Right lung (tissue), 5 donors: ENCODE results near the gene TBC1D17. TPM values are rescaled to one million over a fixed set of nuclear protein-coding genes. Genes with fewer than 3 reads are reported as not detected.

ENCODE experiments used
- DNase-seq, 2 donors: peaks; one replicate each; pipeline ENCODE4 v3.0.0-alpha.2; 2013
- polyA plus RNA-seq, 5 donors: library from polyadenylated mRNA; unstranded; fragments of 120-200 nt; gene quantifications; one replicate each; pipeline versions ENCODE4 v1.2.1 to v1.2.3, GENCODE V29; 2013; ENCODE audit warnings: inconsistent platforms in 1 of 5, low replicate concordance in 1 of 5; ENCODE audit not compliant: insufficient read length in 5 of 5, insufficient read depth in 1 of 5

Gene TBC1D17
- polyA plus RNA-seq, 5 donors: 32.2 to 49.5 (median 48.3) TPM

DNA sequence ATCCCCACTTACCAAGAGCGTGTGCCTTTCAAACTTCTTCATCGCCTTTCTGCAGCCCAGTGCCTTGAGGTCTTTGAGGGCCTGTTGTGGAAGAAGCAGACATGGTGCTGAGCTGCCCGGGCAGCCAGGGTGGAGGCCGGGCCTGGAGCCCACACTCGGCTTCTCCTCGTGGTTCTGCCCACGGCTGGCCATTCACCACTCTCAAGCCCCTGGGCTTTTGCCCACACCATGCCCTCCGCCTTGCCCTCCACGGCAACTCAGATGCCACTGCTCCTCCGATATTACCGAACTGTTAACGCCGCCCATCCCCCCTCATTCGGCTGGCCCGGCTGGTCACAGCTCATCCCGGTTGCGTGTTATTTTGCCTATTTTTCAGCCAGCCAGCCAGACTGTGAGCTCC is 13.9 kb downstream of the TBC1D17 start:
- no peak for DNase-seq

DNA sequence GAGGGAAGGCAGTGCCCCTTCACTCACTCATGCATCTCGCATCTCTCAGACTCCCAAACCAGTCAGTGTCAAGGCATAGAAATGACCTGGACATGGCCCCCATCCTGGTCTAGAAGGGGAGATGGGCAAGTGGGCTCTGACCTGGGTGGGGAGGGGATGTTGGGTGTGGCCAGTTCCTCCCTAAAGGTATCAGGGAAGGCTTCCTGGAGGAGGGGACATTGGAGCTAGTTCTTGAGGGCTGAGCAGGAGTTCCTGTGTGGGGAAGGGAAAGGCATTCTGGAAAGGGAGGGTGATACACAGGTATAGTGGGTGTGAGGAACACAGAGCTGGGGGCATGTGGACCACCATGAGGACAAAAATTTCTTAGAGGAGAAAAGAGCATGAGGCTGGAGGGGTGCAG is 15.2 kb downstream of the TBC1D17 start:
- DNase-seq: no peak

DNA sequence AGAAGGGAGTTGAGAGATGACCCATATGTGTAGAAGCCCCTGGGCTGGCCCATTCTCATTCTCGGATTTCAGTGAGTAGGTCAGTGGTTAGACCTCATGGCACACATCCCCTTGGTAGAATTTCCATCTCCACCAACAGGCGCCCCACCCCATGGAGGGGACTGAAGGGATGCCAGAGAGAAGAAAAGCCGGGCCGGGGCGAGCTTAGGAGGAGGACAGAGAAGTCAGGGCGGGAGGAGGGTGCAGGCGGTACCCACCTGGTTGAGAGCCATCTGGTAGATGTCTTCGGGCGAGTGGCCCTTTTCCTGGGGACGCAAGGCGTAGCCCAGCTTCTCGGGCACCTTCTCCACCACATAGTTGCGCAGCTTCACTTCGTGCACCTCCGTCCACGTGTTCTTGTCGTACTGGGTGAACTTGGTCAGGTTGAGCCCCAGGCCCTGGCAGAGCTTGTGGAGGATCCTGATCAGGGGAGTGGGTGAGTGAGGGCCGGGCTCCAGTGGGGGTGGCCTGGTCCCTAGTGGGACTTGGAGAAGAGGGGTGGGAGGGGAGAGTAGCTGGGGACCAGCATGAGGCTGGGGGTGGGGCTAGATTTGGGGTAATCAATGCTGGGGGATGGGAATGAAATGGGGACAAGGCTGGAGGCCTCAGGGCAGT is 16.6 kb downstream of the TBC1D17 start:
- no peak for DNase-seq

DNA sequence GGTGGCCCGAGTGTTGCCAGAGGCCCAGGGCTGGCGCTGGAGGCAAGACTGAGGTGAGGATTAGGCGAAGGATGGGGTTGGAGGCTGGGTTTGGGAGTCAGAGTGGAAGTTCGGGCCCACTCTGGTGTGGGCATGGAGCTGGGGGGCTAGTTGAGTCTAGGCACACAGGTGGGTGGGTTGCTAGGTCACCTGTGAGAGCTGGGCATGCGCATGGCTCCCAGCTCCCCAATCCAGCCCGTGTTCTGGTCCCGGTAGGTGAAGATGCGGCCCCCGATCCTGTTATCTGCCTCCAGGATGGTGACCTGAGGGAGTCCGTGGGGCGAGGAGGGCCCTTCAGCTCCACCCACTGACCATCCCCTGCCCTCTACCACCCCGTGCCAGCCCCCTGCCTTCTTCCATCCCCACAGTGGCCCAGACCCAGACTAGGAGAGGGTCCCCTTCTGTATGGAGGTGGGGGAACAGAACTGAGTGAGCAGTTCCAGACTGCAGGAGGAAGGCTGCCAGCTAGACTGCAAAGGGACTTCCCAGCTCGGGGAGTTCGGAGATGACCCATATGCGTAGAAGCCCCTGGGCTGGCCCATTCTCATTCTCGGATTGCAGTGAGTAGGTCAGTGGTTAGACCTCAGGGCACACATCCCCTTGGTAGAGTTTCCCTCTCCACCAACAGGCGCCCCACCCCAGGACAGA is 17.5 kb downstream of the TBC1D17 start:
- no peak for DNase-seq

DNA sequence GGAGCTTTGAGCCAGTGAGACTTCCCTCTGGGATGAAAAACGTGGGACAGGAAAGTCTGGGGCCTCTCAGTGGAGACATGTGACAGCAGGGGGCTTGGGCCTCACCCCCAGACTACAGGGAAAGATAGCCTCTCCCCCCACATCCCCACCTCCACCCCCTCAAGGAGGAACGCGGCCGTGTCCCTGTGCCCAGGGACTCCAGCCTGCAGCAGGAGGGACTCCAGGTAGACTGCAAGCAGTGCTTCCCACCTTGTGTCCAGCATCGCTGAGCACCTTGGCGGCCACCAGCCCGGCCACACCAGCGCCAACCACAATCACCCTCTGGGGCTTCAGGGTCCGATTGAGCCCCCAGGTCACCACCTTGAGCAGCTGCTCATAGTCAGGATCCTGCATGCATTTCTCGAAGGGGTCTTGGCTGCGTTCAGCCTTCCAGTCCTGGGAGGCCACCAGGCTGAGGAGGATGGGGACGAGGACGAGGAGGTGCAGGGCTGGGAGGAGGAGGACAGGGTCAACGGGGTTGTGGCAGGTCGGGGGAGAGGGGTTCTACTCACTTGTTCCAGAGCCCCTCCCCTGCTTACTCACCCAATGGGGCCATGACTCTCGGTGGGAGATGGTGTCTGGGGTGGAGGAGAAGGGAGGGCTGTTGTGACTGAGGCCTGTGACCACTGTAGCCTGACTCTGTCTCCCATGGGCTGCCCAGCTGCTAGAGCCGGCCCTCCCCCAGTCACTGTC is 18.2 kb downstream of the TBC1D17 start:
- no peak for DNase-seq

DNA sequence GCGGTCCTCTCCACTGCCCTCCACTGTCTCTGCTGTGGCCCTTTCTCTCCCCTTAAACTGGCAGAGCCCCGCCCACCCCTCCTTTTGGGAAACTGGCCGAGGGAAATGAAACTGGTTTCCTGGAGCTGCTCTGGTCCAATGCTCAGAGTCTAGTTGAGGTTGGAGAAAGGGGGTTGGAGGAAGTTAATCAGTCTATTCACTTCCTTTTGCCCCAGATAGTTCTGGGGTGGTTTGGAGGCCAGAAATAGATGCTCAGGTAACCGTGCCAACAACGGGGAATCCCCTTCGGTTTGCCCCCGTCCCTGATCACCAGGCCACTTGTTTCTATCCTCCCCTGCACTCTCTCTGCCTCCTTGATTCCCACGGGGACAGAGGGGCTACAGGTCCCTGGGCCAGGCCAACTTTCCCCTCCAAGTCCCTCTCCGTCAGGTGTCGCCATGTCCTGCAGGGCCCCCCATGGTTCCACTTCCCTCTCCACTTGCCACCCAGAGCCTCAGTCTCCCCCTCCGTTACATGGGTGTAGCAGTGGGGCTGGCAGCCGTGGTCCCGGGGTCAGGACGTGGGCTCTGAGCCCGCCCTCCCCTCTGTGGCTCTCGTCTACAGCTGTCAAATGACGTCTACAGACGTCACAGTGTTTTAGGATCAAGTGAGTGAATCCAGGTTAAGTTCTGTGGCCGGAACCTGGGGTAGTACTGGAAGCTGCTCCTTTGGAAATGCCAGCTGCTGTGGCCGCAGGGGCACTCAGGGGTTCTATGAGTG is 19.5 kb downstream of the TBC1D17 start, which contains the start of gene IL4I1:
TSS of gene IL4I1 (minus strand) at position 25 of the 759 bp plus-strand sequence. CDS start 727 bp downstream, outside the sequence.
- no peak for DNase-seq

DNA sequence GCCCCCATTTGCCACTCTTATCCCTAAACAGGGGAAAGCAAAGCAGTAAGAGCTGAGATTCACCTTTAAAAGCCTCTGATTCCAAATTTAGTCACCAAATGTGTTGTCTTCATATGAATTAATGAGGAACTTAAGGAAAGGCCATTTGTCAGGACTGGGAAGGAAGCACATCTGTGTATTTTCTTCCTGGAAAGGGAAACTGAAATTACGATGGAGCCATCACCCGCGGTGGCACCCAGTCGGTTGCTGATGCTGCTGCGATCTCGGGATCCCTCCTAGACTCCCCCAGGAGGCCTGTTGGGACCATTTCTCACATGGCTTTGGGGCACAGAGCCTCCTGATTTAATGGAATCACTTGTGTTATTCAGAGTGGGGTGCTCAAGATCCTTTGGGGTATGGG is 26.6 kb downstream of the TBC1D17 start:
- no peak for DNase-seq

DNA sequence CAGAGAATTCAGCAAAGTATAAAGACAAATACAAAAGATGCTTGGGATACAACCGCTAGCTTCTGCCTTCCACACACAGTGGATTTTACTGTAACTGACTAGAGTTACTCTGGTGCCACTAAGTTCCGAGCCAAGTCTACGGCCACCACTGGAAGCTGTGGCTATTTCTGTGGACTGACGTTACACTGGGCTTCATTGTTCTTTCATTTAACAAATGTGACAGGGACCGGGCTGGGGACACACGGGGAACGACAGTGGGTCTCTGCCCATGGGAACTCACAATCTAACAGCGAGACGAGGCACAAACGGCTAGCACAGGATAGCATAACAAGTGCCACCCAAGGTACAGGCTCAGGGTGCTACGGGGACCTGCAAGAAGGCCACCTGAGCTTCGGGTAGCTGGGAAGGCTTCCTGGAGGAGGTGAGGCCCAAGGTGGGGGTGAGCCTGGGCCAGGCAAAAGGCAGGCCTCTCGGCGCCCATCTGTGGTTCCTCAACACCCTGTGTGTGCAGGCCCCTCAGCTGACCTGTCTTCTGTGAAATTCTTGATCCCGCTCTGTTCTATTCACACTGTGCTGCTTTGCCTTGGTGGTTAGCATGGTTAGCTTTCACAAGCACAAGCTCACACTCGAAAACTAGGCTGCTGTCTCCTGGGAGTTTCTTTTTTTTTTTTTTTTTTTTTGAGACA is 29.5 kb downstream of the TBC1D17 start:
- DNase-seq: no peak

DNA sequence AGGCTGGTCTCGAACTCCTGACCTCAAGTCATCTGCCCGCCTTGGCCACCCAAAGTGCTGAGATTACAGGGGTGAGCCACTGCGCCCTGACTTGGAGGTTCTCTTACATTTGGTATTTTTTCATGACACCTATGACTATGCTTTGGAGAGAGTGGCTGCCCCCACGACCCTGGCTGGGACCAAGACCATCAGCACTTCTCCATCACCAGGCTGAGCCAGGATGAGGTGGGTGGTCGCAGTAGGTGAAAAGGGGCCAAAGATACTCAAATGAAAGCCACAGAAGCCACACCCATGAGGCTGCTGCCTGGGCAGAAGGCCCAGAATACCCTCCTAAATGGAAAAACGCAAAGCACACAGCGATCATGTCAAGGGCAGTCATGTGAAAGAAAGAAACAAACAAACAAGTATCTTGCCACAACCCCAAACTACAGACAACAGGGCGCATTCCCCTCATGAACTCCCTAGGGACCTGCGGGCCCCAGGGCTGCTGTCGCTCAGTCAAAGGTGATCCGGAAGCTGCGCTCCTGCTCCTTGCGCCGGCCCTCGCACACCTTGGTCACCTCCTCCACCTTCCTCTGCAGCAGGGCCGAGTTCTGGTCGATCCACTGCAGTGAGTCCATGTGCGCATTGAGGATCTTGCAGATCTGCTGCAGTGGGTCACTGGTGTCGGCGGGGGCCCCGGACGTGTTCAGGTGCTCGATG is 30.4 kb downstream of the TBC1D17 start:
- DNase-seq: no peak

DNA sequence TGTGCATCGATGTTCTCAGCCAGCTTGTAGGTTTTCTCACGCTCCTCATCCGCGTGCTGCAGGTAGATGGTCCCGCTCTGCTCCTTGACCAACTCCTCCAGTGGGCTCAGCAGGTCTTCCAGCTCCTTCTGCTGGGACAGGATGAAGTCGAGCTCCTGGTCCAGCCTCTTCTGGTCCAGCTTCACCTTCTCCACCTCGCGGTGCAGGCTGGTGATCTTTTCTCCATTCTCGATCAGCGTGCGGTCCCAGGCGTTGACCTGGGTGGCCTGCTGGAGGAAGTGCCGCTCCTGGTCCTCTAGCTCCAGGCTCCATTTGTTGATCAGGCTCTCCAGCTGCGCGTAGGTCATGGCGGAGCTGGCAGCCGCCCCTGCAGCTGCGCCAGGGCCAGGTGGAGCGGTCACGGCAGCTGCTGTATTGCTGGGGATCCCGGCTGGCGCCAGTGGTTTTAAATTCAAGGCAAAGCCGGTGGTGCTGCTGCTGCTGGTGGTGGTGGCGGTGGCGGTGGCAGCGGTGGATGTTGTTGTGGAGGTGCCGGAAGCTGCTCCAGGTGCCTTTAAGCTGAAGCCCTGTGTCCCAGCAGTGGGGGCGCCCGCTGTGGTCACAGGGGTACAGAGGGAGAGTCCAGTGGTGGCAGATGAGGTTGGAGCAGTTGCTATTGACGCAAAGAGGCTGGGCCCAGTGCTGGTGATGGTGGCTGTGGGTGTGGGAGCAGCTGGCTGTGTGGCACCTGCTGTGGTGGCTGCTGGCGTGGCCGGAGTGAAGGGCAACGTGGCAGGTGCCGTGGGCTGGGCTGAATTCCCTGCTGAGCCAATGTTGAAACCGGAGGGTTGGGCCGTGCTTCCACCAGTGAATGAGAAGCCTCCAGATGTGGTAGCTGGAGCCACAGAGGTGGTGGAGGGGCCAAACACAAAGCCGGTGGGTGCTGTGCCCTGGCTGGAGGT is 31.2 kb downstream of the TBC1D17 start:
- DNase-seq: no peak

DNA sequence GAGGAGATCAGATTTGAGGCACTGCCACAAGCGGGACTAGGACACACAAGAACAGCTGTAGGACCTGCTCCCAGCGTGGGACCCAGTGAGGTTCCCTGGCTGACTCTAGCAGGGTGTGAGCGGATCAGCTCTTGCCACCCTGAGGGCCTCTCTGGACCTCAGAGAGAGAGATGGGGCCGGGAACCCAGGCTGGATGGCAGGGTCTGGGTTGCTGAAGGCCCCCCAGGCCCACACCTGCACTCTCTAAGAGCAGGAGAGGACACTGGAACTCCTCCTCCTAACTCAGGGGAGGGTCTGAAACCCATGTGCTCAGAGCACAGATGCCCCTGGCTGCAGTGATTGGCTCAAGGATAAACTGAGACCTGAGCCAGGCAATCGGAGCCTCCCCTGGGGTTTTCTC is 32.7 kb downstream of the TBC1D17 start:
- no peak for DNase-seq

DNA sequence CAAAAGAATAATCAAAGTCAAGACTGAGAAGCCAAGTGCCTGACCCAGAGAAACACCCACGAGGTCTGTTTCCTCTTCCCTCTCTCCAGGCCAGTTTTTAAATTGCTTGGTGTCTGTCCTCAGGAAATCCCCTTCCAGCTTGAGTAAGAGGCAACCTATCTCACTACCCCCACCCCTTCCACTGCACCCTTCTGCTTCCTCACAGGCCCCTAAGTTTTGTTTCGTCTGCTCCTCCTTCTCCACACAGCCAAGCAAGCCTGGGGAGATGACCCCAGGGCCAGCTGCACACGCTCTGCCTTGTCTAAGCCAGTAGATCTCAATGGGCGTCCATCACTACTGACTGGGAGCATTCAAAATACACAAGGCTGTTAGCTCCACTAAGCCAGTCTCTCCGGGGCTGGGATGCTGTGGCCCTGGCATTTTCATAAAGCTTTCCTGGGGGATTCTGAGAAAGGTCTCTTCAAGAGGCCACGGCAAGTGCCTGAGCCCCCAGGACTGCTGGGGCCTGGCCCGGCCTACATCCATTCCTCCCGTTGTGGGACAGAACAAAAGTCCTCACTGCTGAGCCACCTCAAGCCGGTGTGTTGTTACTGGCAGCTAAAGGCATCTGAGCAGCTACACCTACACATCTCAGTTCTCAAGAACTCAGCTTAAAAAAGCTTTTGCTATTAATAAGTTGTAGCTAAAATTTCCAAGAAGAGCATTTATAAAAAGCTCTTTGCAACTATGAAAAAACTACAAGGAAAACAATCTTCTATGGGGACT is 34.1 kb downstream of the TBC1D17 start:
- DNase-seq: no peak

DNA sequence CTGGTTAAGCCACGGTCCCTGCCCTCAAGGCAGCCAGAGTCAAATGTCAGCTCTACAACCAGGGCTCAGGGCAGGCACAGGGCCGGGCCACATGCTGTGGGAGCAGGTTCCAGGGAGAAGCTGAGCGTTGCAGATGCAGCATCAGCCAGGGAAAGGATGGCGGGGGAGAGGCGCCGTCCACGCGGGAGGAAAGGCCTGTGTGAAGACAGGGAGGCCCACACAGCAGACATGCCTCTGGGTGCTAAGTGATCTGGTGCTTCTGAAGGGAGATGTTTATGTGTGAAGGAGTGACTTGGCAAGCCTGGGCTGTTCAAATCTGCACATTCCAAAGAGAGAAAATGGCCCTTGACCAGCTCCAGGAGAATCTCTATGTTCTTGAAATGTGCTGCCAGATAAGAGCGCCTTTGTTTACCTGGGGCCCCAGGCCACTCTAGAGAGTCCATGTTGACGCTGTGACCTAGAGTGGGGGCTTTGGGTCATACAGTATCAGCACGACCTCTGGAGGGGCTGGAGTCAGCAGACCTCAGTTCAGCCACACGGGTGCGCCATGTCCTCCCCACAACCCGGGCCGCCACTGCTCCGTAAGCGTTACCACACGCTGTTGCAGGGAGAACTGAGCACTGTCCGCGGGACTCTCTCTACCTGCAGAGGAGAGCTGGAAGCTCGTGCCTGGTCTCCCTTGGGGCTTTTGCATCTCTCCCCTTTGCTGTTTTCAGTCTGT is 35.6 kb downstream of the TBC1D17 start:
- DNase-seq: no peak

DNA sequence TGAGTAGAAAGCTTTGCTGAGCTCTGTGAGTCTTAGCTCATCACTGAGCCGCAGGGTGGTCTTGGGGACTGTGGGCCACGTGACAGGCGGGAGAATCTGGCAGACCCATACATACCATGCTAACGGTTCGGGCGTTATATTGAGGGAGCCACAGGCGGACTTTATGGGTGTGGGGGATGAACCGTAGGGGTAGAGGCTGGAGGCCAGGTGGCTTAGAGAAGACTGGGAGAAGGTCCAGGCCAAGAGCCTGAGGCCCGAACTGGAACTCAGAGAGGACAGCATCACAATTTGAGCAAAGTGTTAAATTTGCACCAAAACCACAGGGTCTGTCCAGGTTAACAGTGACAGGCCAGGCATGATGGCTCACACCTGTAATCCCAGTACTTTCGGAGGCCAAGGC is 36.2 kb downstream of the TBC1D17 start:
- no peak for DNase-seq

DNA sequence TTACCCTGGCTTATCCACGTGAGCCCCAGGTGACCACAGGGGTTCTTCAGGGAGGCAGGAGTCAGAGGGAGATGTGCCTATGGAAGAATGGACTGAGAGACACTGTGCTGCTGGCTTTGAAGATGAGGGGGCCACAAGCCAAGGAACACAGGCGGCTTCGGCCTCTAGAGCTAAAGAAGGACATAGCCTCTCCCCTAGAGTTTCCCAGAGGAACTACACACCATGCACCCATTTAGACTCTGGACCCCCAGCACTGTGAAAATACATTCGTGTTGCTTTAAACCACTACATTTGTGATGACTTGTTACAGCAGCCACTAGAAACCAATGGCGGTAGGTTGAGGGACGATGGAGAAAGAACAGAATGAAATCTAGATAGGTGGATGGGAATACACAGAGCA is 37.8 kb downstream of the TBC1D17 start:
- no peak for DNase-seq

DNA sequence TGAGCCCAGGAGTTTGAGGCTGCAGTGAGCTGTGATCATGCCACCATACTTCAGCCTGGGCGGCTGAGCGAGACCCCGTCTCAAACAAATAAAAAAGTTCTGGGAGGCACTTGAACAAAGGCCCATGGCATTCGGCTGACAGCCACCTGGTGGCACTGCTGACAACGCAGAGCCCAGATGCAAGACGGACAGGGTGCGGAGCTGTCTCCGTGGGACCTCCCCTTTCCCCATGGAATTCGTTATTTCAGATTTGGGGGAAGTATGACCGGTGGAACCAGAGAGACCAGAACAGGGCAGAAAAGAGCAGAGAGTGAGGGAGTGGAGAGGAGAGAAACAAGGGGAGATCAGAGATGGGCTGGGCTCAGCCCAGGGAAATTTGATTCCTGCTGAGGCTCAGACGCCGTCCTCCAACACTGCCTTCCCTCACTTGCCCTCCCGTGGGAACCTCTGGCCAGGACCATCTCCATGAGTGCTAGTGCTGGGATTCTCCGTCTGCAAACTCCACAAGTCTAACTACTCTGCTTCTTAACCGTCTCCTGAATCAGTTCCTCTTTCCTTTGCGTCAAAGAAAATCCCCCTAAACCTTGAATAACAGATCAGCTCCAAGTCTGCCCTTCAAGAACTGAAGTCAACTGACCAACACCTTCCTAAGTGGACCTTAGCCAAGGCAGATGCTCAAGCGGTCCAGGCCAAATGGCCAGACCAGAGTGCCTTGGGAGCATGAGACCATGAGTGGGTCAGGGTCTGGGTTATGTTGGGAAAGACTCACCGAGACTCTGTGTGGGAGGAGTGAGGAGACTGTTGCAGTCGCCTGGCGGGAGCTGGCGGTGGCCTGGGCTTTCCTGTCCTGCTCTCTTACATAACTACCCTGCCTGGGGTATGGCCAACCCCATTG is 39.6 kb downstream of the TBC1D17 start:
- no peak for DNase-seq

DNA sequence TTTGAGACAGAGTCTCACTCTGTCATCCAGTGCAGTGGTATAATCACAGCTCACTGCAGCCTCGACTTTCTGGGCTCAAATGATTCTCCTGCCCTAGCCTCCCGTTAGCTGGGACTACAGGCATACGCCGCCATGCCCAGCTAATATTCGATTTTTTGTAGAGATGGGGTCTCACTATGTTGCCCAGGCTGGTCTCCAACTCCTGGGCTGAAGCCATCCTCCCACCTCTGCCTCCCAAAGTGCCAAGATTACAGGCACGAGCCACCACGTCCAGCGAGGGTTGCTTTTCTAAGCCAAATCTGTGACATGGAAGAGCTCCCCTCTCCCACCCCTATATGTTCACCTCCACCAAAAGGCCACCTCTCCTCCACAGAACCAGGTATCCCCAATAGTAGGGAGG is 40.6 kb downstream of the TBC1D17 start:
- no peak for DNase-seq
